KMS-11 (cell line): Measurements from ENCODE around the gene MCF2L.

ENCODE experiments used
- H2AFZ ChIP-seq: fragments of 200-600 bp; sonication (generic); 2 replicates; pipeline ENCODE4 v1.6.1; 2016; ENCODE audit warnings: antibody characterized with exemption, mixed run types, low read depth
- H3K27ac ChIP-seq: fragments of 200-600 bp; sonication (generic); 2 replicates; pipeline ENCODE4 v1.6.1; 2016; ENCODE audit warnings: mild to moderate bottlenecking, mixed run types
- H3K27me3 ChIP-seq: fragments of 200-600 bp; sonication (generic); 2 replicates; pipeline ENCODE4 v1.6.1; 2017; ENCODE audit warnings: mild to moderate bottlenecking, low read depth, mixed run types, moderate library complexity; ENCODE audit not compliant: insufficient read depth
- H3K36me3 ChIP-seq: fragments of 200-600 bp; sonication (generic); 2 replicates; pipeline ENCODE4 v1.6.1; 2017; ENCODE audit warnings: mild to moderate bottlenecking, mixed run types; ENCODE audit not compliant: insufficient read depth
- H3K4me1 ChIP-seq: fragments of 200-600 bp; sonication (generic); 2 replicates; pipeline ENCODE4 v1.6.1; 2016; ENCODE audit warnings: mild to moderate bottlenecking, low read depth, mixed run types; ENCODE audit not compliant: poor library complexity, severe bottlenecking
- H3K4me2 ChIP-seq: fragments of 200-600 bp; sonication (generic); 2 replicates; pipeline ENCODE4 v1.7.0; 2016; ENCODE audit warnings: mild to moderate bottlenecking, mixed run types
- H3K4me3 ChIP-seq: fragments of 200-600 bp; sonication (generic); IDR thresholded peaks from 2 replicates; pipeline ENCODE4 v1.6.1; 2017; ENCODE audit warnings: low read depth, low read length, mixed read lengths; ENCODE audit not compliant: insufficient read depth
- H3K79me2 ChIP-seq: fragments of 200-600 bp; sonication (generic); 2 replicates; pipeline ENCODE4 v1.6.1; 2016; ENCODE audit warnings: low read depth, mixed run types; ENCODE audit not compliant: insufficient read depth
- H3K9ac ChIP-seq: fragments of 200-600 bp; sonication (generic); 2 replicates; pipeline ENCODE4 v1.6.1; 2016; ENCODE audit warnings: mild to moderate bottlenecking, mixed run types
- H4K20me1 ChIP-seq: fragments of 200-600 bp; sonication (generic); 2 replicates; pipeline ENCODE4 v1.6.1; 2016; ENCODE audit warnings: mild to moderate bottlenecking, mixed run types; ENCODE audit not compliant: insufficient read depth
- CTCF ChIP-seq: fragments of 200-600 bp; sonication (generic); conservative IDR thresholded peaks from 2 replicates; pipeline ENCODE4 v1.6.1; 2017; ENCODE audit warnings: low read depth, mild to moderate bottlenecking, antibody characterized with exemption, low read length, moderate library complexity, mixed read lengths

The MCF2L gene

GRCh38 chr13:112968910-112969691, at the start of gene MCF2L:
Gene MCF2L, plus strand, starts transcription at chr13:112969214. Its CDS starts 166 bp downstream, at chr13:112969380.
- Histone ChIP-seq H4K20me1 (no peaks in the 10 kb centered on the region), H3K79me2 (no peaks in the 10 kb centered on the region), H3K9ac (peak within 1 kb of the TSS; percentile 53; the same call in 1 of the 2 replicates), H3K27ac (no peak within 1 kb of the TSS), H3K4me3 (no peak within 1 kb of the TSS), H3K36me3 (no peaks in the 10 kb centered on the region), H3K4me2 (peak within 1 kb of the TSS; percentile 60), H2AFZ (peak within 1 kb of the TSS; percentile 66), H3K4me1 (peaks cover 6% of the 10 kb centered on the region), H3K27me3 (no peaks in the 10 kb centered on the region)
- TF ChIP-seq CTCF = no peak

GRCh38 chr13:112923962-112924361, 45.1 kb upstream of the MCF2L start:
- Histone ChIP-seq H3K27ac (no peak overlapping the region), H3K4me2 (no peak overlapping the region), H3K36me3 (no peaks in the 10 kb centered on the region), H3K79me2 (no peaks in the 10 kb centered on the region), H4K20me1 (no peaks in the 10 kb centered on the region), H3K9ac (no peak overlapping the region), H3K4me3 (no peak overlapping the region), H2AFZ (no peak overlapping the region), H3K4me1 (no peaks in the 10 kb centered on the region), H3K27me3 (no peaks in the 10 kb centered on the region)
- TF ChIP-seq CTCF = no peak

DNA sequence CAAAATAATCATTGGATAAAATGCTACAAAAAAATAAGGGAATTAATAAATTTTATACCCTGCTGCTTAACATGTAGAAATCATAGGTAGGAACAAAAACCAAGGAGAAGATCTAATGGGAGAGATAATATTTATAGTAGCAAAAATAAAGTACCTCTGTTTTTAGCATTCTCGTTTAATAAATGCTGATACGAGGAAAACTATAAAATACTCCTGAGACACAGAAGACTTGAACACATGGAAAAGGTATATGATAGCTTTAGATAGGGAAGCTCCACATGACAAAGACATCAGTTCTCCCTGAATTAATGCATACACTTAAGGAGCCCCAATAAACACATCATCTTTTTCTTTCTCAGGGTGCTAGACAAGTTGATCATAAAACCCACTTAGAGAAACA, 44.6 kb upstream of the MCF2L start:
- no peak overlapping the region for H3K4me2 ChIP-seq
- H3K4me3 ChIP-seq = no peak overlapping the region
- TF ChIP-seq CTCF = no peak
- no peaks in the 10 kb centered on the region for H3K79me2 ChIP-seq
- H3K27ac ChIP-seq = no peak overlapping the region
- H4K20me1 ChIP-seq = no peaks in the 10 kb centered on the region
- H3K9ac ChIP-seq = no peak overlapping the region
- no peaks in the 10 kb centered on the region for H3K36me3 ChIP-seq
- H3K27me3 ChIP-seq = no peaks in the 10 kb centered on the region
- no peak overlapping the region for H2AFZ ChIP-seq
- no peaks in the 10 kb centered on the region for H3K4me1 ChIP-seq

DNA sequence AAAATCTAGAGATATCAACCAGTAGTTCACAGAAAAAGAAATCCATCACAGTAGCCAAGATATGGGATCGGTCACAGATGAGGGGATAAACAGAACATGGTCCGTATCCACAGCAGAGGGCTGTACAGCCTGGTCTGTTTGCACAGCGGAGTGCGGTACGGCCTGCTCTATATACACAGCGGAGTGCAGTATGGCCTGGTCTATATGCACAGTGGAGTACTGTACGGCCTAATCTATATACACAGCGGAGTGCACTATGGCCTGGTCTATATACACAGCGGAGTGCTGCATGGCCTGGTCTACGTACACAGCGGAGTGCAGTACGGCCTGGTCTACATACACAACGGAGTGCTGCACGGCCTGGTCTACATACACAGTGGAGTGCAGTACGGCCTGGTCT, 43.0 kb upstream of the MCF2L start:
- no peak overlapping the region for H3K27ac ChIP-seq
- no peak for TF ChIP-seq CTCF
- H3K4me2 ChIP-seq = no peak overlapping the region
- no peaks in the 10 kb centered on the region for H3K4me1 ChIP-seq
- no peaks in the 10 kb centered on the region for H3K27me3 ChIP-seq
- no peak overlapping the region for H3K9ac ChIP-seq
- H3K4me3 ChIP-seq = no peak overlapping the region
- H2AFZ ChIP-seq = no peak overlapping the region
- no peaks in the 10 kb centered on the region for H3K36me3 ChIP-seq
- H4K20me1 ChIP-seq = no peaks in the 10 kb centered on the region
- no peaks in the 10 kb centered on the region for H3K79me2 ChIP-seq
